ENCODE data around the gene METTL26. TPM values are rescaled to one million over a fixed set of nuclear protein-coding genes. Genes with fewer than 3 reads are reported as not detected.

Gene METTL26
- total RNA-seq, 1 donor from 2014 or later: 53.5 TPM

GRCh38 chr16:662095-662494 is 26.0 kb upstream of the METTL26 start:
- intact Hi-C loops (cut with DNase I): loop anchor here (5.0 kb wide), 1 partner anchor 75 kb away; no protein-coding TSS in a partner anchor
- DNase-seq (ENCODE audit: missing footprints): no peak
- ATAC-seq: no peak

GRCh38 chr16:661184-661821 is 25.2 kb upstream of the METTL26 start:
- DNase-seq (ENCODE audit: missing footprints) (no peak), ATAC-seq (no peak)
- intact Hi-C loops (cut with DNase I): loop anchor here (5.0 kb wide), 1 partner anchor 74 kb away; no protein-coding TSS in a partner anchor

- DNase-seq (ENCODE audit: missing footprints) (peak; percentile 96), ATAC-seq (peak; percentile 89)
- intact Hi-C loops (cut with DNase I): loop anchor here (5.0 kb wide), 1 partner anchor 73 kb away; no protein-coding TSS in a partner anchor
These were observed 24.5 kb upstream of the METTL26 start for GRCh38 chr16:660459-661183.

- DNase-seq (ENCODE audit: missing footprints) (no peak), ATAC-seq (no peak)
- intact Hi-C loops (cut with DNase I): loop anchor here (5.0 kb wide), 1 partner anchor 73 kb away; no protein-coding TSS in a partner anchor
These were observed 24.0 kb upstream of the METTL26 start for GRCh38 chr16:660132-660458.

- ATAC-seq (no peak), DNase-seq (ENCODE audit: missing footprints) (no peak)
- intact Hi-C loops (cut with DNase I): loop anchor here (5.0 kb wide), 1 partner anchor 72 kb away; no protein-coding TSS in a partner anchor
These were observed 23.5 kb upstream of the METTL26 start for GRCh38 chr16:659618-660017.

GRCh38 chr16:658679-659571 is 22.8 kb upstream of the METTL26 start:
- DNase-seq (ENCODE audit: missing footprints) (no peak), ATAC-seq (no peak)
- intact Hi-C loops (cut with DNase I): no loop called here

GRCh38 chr16:657487-657886 is 21.4 kb upstream of the METTL26 start:
- ATAC-seq (no peak), DNase-seq (ENCODE audit: missing footprints) (no peak)
- intact Hi-C loops (cut with DNase I): no loop called here

- intact Hi-C loops (cut with DNase I): no loop called here
- DNase-seq (ENCODE audit: missing footprints) (no peak), ATAC-seq (no peak)
These were observed 17.9 kb upstream of the METTL26 start for GRCh38 chr16:654034-654433.

GRCh38 chr16:652454-653305 is 16.6 kb upstream of the METTL26 start:
- intact Hi-C loops (cut with DNase I): no loop called here
- no peak for ATAC-seq
- DNase-seq (ENCODE audit: missing footprints): no peak

- intact Hi-C loops (cut with DNase I): no loop called here
- no peak for ATAC-seq
- DNase-seq (ENCODE audit: missing footprints): no peak
These were observed 15.7 kb upstream of the METTL26 start for GRCh38 chr16:651844-652243.

- intact Hi-C loops (cut with DNase I): no loop called here
- DNase-seq (ENCODE audit: missing footprints): no peak
- no peak for ATAC-seq
These were observed 13.5 kb upstream of the METTL26 start for GRCh38 chr16:649631-650030.

- DNase-seq (ENCODE audit: missing footprints): peak; percentile 97
- peak; percentile 81 for ATAC-seq
- intact Hi-C loops (cut with DNase I): no loop called here
These were observed 12.9 kb upstream of the METTL26 start, which contains the start of gene WDR90 for GRCh38 chr16:648781-649589. WDR90 (plus strand) TSS chr16:649365; CDS start chr16:649417, 52 bp downstream.

GRCh38 chr16:648071-648780 is 12.1 kb upstream of the METTL26 start:
- DNase-seq (ENCODE audit: missing footprints): no peak
- intact Hi-C loops (cut with DNase I): no loop called here

GRCh38 chr16:647173-647902 is 11.2 kb upstream of the METTL26 start:
- DNase-seq (ENCODE audit: missing footprints): no peak
- intact Hi-C loops (cut with DNase I): no loop called here
- ATAC-seq: no peak

More at GRCh38 chr16:648071-648780, 12.1 kb upstream of the METTL26 start:
- no peak for ATAC-seq

GRCh38 chr16:646679-647172 is 10.6 kb upstream of the METTL26 start:
- no peak for DNase-seq (ENCODE audit: missing footprints)
- ATAC-seq: no peak
- intact Hi-C loops (cut with DNase I): no loop called here

Data from Right ventricle myocardium inferior (tissue), 1 donor.